Hematopoietic multipotent progenitor cell treated with erythropoietin and hydrocortisone succinate and interleukin-3 and kit ligand, for 15 days (in vitro differentiated cells): ENCODE data around the gene RCN2.

Source experiments
- DNase-seq: peaks from one replicate; pipeline ENCODE4 v3.0.0-alpha.2; 2015; ENCODE audit warnings: low spot score

RCN2 gene

GRCh38 chr15:76973906-76974305 is 42.4 kb downstream of the RCN2 start:
- no peak for DNase-seq

DNA sequence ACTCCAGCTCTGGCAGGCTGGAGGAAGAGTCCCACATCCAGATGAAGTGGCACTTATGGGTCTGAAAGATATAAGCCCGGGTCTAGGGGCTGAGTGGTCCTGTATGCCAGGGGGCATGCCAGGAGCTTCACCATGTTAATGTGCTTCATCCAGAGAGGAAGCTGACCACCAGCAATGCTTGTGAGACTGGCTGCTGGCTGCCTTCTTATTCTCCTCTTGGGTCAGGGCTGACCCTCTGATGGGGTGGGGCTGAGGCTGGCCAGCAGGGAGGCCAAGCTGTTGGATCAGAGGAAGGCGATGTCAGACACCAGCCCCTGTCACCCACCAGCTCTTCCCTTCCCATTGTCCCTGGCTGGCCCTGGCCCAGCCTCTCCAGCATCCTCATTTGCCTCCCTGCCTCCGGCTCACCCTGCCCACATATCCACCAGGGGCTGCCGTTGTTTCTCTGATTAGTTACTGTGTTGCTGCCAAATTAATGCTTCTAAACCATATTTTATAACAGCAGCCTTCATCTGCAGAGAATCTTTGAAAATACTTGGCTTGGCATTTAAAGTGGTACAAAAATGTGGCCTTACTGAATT is 43.0 kb downstream of the RCN2 start:
- DNase-seq = no peak

DNA sequence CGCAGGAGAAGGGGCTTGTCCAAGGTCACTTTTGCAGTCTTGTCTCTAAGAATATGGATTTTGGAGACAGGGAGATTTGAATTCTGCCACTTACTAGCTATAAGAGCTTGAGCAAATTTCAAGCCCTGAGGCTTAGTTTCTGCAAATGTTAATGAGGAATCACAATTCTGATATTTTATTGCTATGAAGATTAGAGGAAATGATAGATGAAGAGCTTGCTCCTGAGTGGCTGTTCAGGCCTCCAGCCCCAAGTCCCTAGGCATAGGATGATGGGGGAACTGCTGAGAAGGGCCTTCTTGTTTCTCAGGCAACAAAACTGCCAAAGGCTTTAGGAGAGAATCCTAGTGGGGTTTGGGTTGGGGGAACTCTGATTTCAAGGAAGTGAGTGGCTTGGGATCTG is 44.6 kb downstream of the RCN2 start:
- no peak for DNase-seq

- DNase-seq = no peak
These were observed 45.2 kb downstream of the RCN2 start for GRCh38 chr15:76976572-76977270.

GRCh38 chr15:76978522-76979330 is 47.2 kb downstream of the RCN2 start:
- no peak for DNase-seq

GRCh38 chr15:76979331-76979925 is 47.9 kb downstream of the RCN2 start:
- DNase-seq = no peak

GRCh38 chr15:76979996-76980520 is 48.5 kb downstream of the RCN2 start:
- no peak for DNase-seq

DNA sequence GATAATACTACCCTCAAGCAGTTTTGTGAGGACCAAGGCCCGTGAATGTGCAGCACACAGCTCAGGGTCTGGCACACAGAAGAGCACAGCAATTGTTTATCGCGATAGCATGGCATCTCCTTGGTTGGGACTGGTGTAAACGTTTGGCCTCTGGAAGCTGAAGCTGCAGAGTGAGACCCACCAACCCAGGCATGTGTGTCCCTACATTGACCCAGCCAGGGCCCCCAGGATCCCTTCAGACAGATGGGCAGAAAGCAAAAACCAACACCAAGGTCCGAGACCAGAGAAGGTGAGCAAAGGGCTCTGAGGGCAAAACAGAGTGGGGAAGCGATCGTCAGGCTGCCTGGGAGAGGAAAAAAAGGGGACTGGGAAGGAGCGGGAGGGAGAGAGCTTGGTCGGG is 50.8 kb downstream of the RCN2 start:
- DNase-seq = no peak

- DNase-seq = no peak
These were observed 51.2 kb downstream of the RCN2 start for GRCh38 chr15:76982756-76983155.

DNA sequence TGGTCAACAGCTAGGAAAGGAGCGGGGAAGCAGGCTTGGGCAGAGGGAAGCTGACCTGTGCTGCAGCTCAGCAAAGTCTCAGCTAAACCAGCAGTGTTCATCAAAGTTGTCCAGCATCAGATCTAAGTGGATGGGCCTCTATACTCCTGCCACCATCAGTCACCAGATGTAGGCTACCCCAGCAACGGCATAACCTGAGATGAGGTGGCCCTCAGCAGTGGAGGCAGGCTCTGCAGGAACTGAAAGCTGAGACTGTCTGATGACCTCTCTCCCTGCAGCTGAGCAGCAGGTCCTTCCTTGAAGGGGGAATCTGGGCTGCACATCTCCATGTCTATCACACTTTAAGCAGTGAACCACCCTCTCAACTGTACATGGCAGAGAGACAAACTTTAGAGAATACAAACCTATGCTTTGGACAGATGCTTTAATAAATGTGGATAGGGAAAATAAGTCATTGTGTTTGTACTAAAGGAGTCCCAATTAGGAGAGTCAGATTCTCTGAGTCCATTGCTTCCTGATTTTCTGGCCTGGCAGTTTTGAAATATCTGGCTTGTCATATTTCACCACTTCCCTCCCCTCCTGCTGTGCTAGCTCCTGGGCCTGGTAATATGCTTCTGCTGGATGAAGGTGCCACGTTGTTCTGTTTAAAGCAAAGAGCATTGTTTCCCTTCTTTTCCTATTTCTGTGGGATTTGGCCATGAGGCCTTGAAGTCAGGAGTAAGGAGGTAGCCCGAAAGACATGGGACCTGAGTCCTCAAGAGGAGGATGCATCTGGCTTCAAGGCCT is 52.2 kb downstream of the RCN2 start:
- no peak for DNase-seq

DNA sequence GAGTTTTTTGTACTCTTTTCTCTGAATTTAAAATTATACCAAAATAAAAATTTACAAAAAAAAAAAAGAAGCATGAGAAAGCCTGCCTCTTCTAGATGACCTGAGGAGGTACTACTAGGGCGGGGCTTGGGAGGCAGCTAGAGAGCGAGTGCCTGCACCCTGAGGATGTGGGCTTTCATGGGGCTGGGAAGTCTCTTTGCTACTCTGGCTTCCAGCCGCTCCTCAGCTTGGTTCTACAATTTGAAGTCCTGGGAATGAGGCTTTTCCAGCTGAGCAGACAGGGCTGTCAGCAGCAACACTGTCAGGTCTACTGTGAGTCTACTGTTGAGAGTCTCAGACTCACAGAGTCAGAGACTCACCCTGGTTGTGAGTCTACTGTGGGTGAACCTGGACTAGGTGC is 55.2 kb downstream of the RCN2 start:
- DNase-seq = no peak

- no peak for DNase-seq
These were observed 55.7 kb downstream of the RCN2 start for GRCh38 chr15:76987276-76987675.

GRCh38 chr15:76987896-76988860 is 56.6 kb downstream of the RCN2 start:
- DNase-seq = no peak

DNA sequence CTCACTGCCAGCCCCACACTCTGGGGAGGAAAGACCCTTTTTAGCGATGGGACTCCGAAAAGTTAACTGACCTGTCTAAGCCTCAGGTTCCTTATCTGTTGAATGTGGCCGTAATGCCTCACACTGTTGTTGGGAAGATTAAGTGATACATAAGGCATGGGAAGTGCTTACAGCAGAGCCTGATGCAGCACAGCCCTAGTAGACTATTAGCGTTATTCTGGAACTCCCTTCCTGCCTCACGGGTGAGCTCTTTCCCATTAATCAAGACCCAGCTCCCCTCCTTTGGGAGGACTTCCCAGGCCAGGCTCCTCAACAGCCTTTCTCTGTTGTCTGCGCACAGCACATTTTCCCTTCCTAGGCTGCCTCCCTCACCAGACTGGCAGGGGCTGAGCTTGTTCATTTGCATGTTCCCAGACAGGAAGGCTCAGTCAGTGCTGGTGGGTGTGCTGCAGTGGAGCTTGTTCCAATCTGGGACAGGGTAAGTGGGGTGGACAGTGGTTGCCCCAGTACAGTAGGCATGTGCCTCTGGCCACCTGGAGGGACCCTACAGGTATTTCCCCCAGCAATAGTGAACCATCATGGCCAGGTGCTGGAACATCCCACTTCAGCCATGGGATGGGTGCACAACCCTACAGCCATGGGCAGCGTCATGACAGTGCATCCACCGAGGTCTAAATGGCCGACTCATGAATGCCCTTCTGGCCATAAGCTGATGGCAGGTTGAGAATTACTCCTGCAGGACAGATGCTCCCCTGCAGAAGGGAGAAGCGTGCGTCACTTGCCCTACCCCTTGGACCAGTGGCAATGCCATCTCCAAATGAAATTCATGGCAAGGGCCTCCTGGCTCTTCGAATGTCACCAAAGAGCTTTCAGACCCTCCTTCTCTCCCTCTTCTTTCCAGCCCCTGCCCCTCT is 57.6 kb downstream of the RCN2 start:
- no peak for DNase-seq

DNA sequence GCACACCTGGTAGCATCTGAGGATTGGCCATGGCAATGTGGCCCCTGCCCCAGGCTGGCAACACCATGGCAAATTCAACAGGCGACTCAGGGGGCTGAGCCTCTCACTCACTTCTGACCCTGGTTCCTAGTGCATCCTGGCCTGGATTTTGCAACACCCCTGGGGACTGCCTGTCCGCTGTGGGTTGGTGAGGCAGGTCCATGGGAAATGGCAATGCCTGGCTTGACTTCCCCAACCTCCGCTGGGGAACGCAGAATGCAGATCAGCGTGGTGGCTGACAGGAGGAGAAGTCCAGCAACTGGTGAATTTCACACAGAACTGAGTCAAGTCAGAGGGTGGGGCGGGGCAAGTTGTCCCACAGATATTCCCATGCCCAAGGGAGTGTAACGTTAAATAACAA is 59.5 kb downstream of the RCN2 start:
- no peak for DNase-seq

GRCh38 chr15:76991741-76992645 is 60.4 kb downstream of the RCN2 start:
- no peak for DNase-seq

GRCh38 chr15:76993114-76993725 is 61.7 kb downstream of the RCN2 start:
- DNase-seq = no peak

- no peak for DNase-seq
These were observed 62.5 kb downstream of the RCN2 start for GRCh38 chr15:76994001-76994400.
